HEK293 (cell line): ENCODE measurements around the gene YOD1.
A peak's percentile ranks its signal among the peaks of the same experiment; 100 is the strongest.

Source experiments
- CTCF ChIA-PET: fragments of 350-600 bp; formaldehyde crosslinking; extraction: SDS; loops from one replicate; lab custom pipeline; 2021; ENCODE audit warnings: antibody characterized with exemption; lab: Yijun Ruan, JAX
- POLR2A ChIA-PET: fragments of 300-600 bp; formaldehyde crosslinking; extraction: SDS; loops from one replicate; lab custom pipeline; 2020; ENCODE audit warnings: antibody characterized with exemption, inconsistent platforms; lab: Yijun Ruan, JAX
- H3K27ac ChIP-seq: fragments of 200-500 bp; sonication (Bioruptor generic); 2 replicates; pipeline ENCODE4 v1.5.1; 2014; ENCODE audit warnings: low read depth, low read length, control low read depth, inconsistent platforms; ENCODE audit errors: extremely low read depth
- H3K36me3 ChIP-seq, 2 experiments: fragments of 200-500 bp in 1 of 2; sonication (Bioruptor generic) in 1 of 2; 1 replicate in 1 of 2; 2 replicates in 1 of 2; pipeline ENCODE4 v1.5.1; 2014 to 2017; ENCODE audit warnings: inconsistent platforms in 2 of 2, low read length in 2 of 2; ENCODE audit not compliant: control insufficient read depth in 2 of 2, insufficient read depth in 1 of 2
- H3K4me1 ChIP-seq: fragments of 200-500 bp; sonication (Bioruptor generic); 2 replicates; pipeline ENCODE4 v1.5.1; 2014; ENCODE audit warnings: mild to moderate bottlenecking, low read length, inconsistent platforms; ENCODE audit not compliant: control insufficient read depth, insufficient read depth
- H3K4me3 ChIP-seq: 2 replicates; pipeline ENCODE4 v1.5.1; 2011; ENCODE audit warnings: low read depth, mild to moderate bottlenecking, control low read depth, low read length, moderate library complexity
- H3K9me3 ChIP-seq: fragments of 200-500 bp; sonication (Bioruptor generic); 2 replicates; pipeline ENCODE4 v1.5.1; 2014; ENCODE audit warnings: low read depth, low read length, inconsistent platforms; ENCODE audit not compliant: control insufficient read depth, insufficient read depth
- YY2 ChIP-seq: fragments of 450-650 bp; formaldehyde crosslinking; IDR thresholded peaks from 2 replicates; pipeline ENCODE4 v1.5.1; 2016; ENCODE audit warnings: missing biosample characterization, missing genetic modification characterization
- ZNF155 ChIP-seq: fragments of 450-650 bp; formaldehyde crosslinking; IDR thresholded peaks from 2 replicates; pipeline ENCODE4 v1.5.1; 2016; ENCODE audit warnings: missing biosample characterization, missing genetic modification characterization
- ZNF175 ChIP-seq: fragments of 450-650 bp; formaldehyde crosslinking; IDR thresholded peaks from 2 replicates; pipeline ENCODE4 v1.5.1; 2016; ENCODE audit warnings: missing biosample characterization, missing genetic modification characterization
- ZNF248 ChIP-seq: fragments of 450-650 bp; formaldehyde crosslinking; IDR thresholded peaks from 2 replicates; pipeline ENCODE4 v1.5.1; 2017; ENCODE audit warnings: missing biosample characterization, missing genetic modification characterization
- ZNF311 ChIP-seq: fragments of 450-650 bp; formaldehyde crosslinking; IDR thresholded peaks from 2 replicates; pipeline ENCODE4 v1.5.1; 2017; ENCODE audit warnings: missing biosample characterization, missing genetic modification characterization, borderline replicate concordance
- ZNF530 ChIP-seq: fragments of 450-650 bp; formaldehyde crosslinking; IDR thresholded peaks from 2 replicates; pipeline ENCODE4 v1.5.1; 2016; ENCODE audit warnings: low read depth, missing biosample characterization, missing genetic modification characterization
- ZNF544 ChIP-seq: fragments of 450-650 bp; formaldehyde crosslinking; IDR thresholded peaks from 2 replicates; pipeline ENCODE4 v1.5.0; 2017; ENCODE audit warnings: missing biosample characterization, missing genetic modification characterization
- ZNF791 ChIP-seq: fragments of 450-650 bp; formaldehyde crosslinking; IDR thresholded peaks from 2 replicates; pipeline ENCODE4 v1.5.1; 2016; ENCODE audit warnings: missing biosample characterization, missing genetic modification characterization
- TF ChIP-seq, protein P1 (sequence below): fragments of 450-650 bp; IDR thresholded peaks from 2 replicates; pipeline ENCODE4 v1.5.1; 2018; ENCODE audit warnings: missing biosample characterization, missing genetic modification characterization
- TF ChIP-seq, protein P2 (sequence below): fragments of 450-650 bp; formaldehyde crosslinking; IDR thresholded peaks from 2 replicates; pipeline ENCODE4 v1.5.1; 2016; ENCODE audit warnings: missing biosample characterization, missing genetic modification characterization
- TF ChIP-seq, protein P3 (sequence below): sonication (generic); formaldehyde crosslinking; IDR thresholded peaks from 2 replicates; pipeline ENCODE4 v1.8.1; 2022; ENCODE audit warnings: mild to moderate bottlenecking, moderate library complexity, missing genetic modification reagents
- TF ChIP-seq, protein P4 (sequence below): fragments of 450-650 bp; formaldehyde crosslinking; IDR thresholded peaks from 2 replicates; pipeline ENCODE4 v1.5.1; 2016; ENCODE audit warnings: missing biosample characterization, missing genetic modification characterization
- TF ChIP-seq, protein P5 (sequence below): fragments of 450-650 bp; formaldehyde crosslinking; IDR thresholded peaks from 2 replicates; pipeline ENCODE4 v1.5.1; 2016; ENCODE audit warnings: missing biosample characterization, missing genetic modification characterization
- TF ChIP-seq, protein P6 (sequence below): fragments of 450-650 bp; formaldehyde crosslinking; IDR thresholded peaks from 2 replicates; pipeline ENCODE4 v1.5.1; 2016; ENCODE audit warnings: missing biosample characterization, missing genetic modification characterization, borderline replicate concordance
- TF ChIP-seq, protein P7 (sequence below): fragments of 450-650 bp; formaldehyde crosslinking; IDR thresholded peaks from 2 replicates; pipeline ENCODE4 v1.5.1; 2017; ENCODE audit warnings: missing biosample characterization, missing genetic modification characterization

Gene YOD1

DNA sequence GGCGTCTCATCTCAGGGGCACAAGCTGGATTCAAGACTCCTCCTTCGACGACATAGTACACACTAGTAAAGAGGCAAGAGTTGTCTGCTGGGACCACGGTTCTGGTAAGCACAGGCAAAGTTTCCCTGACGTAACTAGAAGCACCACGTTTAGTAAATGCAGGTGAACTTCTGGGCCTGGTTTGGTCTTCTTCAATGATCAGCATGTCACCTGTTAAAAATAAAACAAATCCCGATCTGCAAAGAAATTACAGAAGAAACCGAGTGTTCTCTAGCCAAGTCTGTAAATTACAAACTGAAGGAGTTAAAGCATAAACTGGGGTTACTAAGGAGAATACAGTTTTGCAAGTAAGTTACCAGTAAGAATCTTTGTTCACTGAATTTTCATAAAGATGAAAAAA, 1.5 kb downstream of the YOD1 start:
- TF ChIP-seq, protein P1, sequence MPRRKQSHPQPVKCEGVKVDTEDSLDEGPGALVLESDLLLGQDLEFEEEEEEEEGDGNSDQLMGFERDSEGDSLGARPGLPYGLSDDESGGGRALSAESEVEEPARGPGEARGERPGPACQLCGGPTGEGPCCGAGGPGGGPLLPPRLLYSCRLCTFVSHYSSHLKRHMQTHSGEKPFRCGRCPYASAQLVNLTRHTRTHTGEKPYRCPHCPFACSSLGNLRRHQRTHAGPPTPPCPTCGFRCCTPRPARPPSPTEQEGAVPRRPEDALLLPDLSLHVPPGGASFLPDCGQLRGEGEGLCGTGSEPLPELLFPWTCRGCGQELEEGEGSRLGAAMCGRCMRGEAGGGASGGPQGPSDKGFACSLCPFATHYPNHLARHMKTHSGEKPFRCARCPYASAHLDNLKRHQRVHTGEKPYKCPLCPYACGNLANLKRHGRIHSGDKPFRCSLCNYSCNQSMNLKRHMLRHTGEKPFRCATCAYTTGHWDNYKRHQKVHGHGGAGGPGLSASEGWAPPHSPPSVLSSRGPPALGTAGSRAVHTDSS (tag by site-specific recombination), result no peak
- TF ChIP-seq ZNF544 (tag by site-specific recombination), result no peak
- Histone ChIP-seq H3K4me3 (peak overlapping the region; percentile 94), H3K4me1 (no peaks in the 10 kb centered on the region; the same call in 1 of the 2 replicates), H3K36me3 (peaks cover 0 to 40% of the 10 kb centered on the region in 2 experiments; a peak in 1 of 3 replicates), H3K9me3 (no peaks in the 10 kb centered on the region), H3K27ac (no peak overlapping the region)
- POLR2A ChIA-PET, result no interaction called here
- CTCF ChIA-PET, result interaction anchor here (0.6 to 3.6 kb wide), 16 partner anchors 9 to 452 kb away, joined by 3 to 25 read pairs (median 4); partner anchors contain the start of gene C1orf116

DNA sequence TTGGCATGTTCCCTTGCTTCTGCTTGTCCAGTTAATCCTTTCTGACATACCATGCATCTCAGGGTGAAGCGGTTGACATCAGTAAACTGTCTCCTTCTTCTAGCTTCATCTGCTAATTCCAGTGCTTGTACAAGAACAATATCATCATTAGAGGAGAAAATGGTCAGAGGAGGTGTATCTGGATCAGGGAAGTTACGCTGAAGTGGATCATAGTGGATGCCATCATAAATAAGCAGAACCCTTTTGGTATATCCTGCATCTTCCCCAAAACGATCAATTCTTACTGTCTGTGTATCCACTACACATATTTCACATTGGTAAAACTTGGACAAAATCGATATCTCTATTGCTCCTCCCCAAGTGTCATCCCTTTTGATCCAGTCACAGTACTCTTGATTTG, 2.0 kb downstream of the YOD1 start:
- no peak overlapping the region for H3K27ac ChIP-seq
- POLR2A ChIA-PET, result no interaction called here

DNA sequence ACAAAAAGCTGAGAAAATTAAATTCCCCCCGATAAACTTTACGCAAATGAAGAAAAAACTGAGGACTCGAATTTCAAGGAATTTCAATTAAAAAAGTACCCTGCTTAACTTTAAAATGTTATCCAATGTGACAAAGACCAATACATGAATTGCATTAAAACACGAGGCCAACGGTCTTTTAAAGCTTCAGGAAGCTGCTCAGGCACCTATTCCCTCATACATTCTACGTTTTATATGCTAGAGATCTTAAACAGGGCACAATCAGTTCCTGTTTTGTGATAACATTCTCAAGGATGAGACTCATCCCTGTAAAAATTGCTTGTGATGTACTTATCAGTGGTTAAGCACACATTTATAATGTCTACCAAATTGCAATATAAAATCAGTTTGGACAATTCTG, 3.0 kb downstream of the YOD1 start:
- POLR2A ChIA-PET, result no interaction called here
- H3K4me3 ChIP-seq, result no peak overlapping the region

More for the DNA sequence above, 2.0 kb downstream of the YOD1 start:
- TF ChIP-seq ZNF791 (tag by site-specific recombination), result no peak
- TF ChIP-seq, protein P2, sequence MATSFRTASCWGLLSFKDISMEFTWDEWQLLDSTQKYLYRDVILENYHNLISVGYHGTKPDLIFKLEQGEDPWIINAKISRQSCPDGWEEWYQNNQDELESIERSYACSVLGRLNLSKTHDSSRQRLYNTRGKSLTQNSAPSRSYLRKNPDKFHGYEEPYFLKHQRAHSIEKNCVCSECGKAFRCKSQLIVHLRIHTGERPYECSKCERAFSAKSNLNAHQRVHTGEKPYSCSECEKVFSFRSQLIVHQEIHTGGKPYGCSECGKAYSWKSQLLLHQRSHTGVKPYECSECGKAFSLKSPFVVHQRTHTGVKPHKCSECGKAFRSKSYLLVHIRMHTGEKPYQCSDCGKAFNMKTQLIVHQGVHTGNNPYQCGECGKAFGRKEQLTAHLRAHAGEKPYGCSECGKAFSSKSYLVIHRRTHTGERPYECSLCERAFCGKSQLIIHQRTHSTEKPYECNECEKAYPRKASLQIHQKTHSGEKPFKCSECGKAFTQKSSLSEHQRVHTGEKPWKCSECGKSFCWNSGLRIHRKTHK, result no peak
- TF ChIP-seq ZNF155 (tag by site-specific recombination), result no peak
- TF ChIP-seq ZNF311, result no peak
- TF ChIP-seq, protein P3, sequence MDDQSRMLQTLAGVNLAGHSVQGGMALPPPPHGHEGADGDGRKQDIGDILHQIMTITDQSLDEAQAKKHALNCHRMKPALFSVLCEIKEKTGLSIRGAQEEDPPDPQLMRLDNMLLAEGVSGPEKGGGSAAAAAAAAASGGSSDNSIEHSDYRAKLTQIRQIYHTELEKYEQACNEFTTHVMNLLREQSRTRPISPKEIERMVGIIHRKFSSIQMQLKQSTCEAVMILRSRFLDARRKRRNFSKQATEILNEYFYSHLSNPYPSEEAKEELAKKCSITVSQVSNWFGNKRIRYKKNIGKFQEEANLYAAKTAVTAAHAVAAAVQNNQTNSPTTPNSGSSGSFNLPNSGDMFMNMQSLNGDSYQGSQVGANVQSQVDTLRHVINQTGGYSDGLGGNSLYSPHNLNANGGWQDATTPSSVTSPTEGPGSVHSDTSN, result no peak
- no peak for TF ChIP-seq ZNF175 (tag by site-specific recombination)
- TF ChIP-seq, protein P4, sequence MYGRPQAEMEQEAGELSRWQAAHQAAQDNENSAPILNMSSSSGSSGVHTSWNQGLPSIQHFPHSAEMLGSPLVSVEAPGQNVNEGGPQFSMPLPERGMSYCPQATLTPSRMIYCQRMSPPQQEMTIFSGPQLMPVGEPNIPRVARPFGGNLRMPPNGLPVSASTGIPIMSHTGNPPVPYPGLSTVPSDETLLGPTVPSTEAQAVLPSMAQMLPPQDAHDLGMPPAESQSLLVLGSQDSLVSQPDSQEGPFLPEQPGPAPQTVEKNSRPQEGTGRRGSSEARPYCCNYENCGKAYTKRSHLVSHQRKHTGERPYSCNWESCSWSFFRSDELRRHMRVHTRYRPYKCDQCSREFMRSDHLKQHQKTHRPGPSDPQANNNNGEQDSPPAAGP (tag by site-specific recombination), result no peak
- H3K4me1 ChIP-seq, result no peaks in the 10 kb centered on the region; the same call in 1 of the 2 replicates
- H3K36me3 ChIP-seq, result peaks cover 0 to 40% of the 10 kb centered on the region in 2 experiments; a peak in 1 of 3 replicates
- no peaks in the 10 kb centered on the region for H3K9me3 ChIP-seq
- CTCF ChIA-PET, result interaction anchor here (0.6 to 3.6 kb wide), 10 partner anchors 19 to 452 kb away, joined by 3 to 25 read pairs (median 4); no protein-coding TSS in a partner anchor
- no peak overlapping the region for H3K4me3 ChIP-seq

More for the DNA sequence above, 3.0 kb downstream of the YOD1 start:
- CTCF ChIA-PET, result interaction anchor here (1.2 to 3.6 kb wide), 3 partner anchors 26 to 123 kb away, joined by 4 to 25 read pairs (median 18); no protein-coding TSS in a partner anchor
- no peaks in the 10 kb centered on the region; the same call in 1 of the 2 replicates for H3K4me1 ChIP-seq
- H3K36me3 ChIP-seq, result peaks cover 0 to 40% of the 10 kb centered on the region in 2 experiments; a peak in 1 of 3 replicates
- no peak overlapping the region for H3K27ac ChIP-seq
- TF ChIP-seq ZNF530, result no peak
- TF ChIP-seq YY2, result no peak
- TF ChIP-seq, protein P5, sequence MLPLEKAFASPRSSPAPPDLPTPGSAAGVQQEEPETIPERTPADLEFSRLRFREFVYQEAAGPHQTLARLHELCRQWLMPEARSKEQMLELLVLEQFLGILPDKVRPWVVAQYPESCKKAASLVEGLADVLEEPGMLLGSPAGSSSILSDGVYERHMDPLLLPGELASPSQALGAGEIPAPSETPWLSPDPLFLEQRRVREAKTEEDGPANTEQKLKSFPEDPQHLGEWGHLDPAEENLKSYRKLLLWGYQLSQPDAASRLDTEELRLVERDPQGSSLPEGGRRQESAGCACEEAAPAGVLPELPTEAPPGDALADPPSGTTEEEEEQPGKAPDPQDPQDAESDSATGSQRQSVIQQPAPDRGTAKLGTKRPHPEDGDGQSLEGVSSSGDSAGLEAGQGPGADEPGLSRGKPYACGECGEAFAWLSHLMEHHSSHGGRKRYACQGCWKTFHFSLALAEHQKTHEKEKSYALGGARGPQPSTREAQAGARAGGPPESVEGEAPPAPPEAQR (tag by site-specific recombination), result no peak
- TF ChIP-seq ZNF248 (tag by site-specific recombination), result no peak
- TF ChIP-seq, protein P6, sequence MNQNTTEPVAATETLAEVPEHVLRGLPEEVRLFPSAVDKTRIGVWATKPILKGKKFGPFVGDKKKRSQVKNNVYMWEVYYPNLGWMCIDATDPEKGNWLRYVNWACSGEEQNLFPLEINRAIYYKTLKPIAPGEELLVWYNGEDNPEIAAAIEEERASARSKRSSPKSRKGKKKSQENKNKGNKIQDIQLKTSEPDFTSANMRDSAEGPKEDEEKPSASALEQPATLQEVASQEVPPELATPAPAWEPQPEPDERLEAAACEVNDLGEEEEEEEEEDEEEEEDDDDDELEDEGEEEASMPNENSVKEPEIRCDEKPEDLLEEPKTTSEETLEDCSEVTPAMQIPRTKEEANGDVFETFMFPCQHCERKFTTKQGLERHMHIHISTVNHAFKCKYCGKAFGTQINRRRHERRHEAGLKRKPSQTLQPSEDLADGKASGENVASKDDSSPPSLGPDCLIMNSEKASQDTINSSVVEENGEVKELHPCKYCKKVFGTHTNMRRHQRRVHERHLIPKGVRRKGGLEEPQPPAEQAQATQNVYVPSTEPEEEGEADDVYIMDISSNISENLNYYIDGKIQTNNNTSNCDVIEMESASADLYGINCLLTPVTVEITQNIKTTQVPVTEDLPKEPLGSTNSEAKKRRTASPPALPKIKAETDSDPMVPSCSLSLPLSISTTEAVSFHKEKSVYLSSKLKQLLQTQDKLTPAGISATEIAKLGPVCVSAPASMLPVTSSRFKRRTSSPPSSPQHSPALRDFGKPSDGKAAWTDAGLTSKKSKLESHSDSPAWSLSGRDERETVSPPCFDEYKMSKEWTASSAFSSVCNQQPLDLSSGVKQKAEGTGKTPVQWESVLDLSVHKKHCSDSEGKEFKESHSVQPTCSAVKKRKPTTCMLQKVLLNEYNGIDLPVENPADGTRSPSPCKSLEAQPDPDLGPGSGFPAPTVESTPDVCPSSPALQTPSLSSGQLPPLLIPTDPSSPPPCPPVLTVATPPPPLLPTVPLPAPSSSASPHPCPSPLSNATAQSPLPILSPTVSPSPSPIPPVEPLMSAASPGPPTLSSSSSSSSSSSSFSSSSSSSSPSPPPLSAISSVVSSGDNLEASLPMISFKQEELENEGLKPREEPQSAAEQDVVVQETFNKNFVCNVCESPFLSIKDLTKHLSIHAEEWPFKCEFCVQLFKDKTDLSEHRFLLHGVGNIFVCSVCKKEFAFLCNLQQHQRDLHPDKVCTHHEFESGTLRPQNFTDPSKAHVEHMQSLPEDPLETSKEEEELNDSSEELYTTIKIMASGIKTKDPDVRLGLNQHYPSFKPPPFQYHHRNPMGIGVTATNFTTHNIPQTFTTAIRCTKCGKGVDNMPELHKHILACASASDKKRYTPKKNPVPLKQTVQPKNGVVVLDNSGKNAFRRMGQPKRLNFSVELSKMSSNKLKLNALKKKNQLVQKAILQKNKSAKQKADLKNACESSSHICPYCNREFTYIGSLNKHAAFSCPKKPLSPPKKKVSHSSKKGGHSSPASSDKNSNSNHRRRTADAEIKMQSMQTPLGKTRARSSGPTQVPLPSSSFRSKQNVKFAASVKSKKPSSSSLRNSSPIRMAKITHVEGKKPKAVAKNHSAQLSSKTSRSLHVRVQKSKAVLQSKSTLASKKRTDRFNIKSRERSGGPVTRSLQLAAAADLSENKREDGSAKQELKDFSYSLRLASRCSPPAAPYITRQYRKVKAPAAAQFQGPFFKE (tag by site-specific recombination), result no peak
- TF ChIP-seq, protein P7, sequence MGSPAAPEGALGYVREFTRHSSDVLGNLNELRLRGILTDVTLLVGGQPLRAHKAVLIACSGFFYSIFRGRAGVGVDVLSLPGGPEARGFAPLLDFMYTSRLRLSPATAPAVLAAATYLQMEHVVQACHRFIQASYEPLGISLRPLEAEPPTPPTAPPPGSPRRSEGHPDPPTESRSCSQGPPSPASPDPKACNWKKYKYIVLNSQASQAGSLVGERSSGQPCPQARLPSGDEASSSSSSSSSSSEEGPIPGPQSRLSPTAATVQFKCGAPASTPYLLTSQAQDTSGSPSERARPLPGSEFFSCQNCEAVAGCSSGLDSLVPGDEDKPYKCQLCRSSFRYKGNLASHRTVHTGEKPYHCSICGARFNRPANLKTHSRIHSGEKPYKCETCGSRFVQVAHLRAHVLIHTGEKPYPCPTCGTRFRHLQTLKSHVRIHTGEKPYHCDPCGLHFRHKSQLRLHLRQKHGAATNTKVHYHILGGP (tag by site-specific recombination), result no peak
- TF ChIP-seq, all 188 proteins: peak for 0
- H3K9me3 ChIP-seq, result no peaks in the 10 kb centered on the region
